SKM-1 (cell line): ENCODE data around the gene CPNE4.

ENCODE experiments used
- DNase-seq: peaks from one replicate; lab custom pipeline; 2025; ENCODE audit not compliant: unreplicated experiment; lab: John Stamatoyannopoulos, UW

The CPNE4 gene

GRCh38 chr3:131804565-131805133, 230.2 kb downstream of the CPNE4 start:
- DNase-seq: no peak

- no peak for DNase-seq
These were observed 231.7 kb downstream of the CPNE4 start for GRCh38 chr3:131803113-131803512.

- DNase-seq: no peak
These were observed 232.8 kb downstream of the CPNE4 start for GRCh38 chr3:131802029-131802428.

- DNase-seq: no peak
These were observed 233.2 kb downstream of the CPNE4 start for GRCh38 chr3:131801566-131801965.

- no peak for DNase-seq
These were observed 237.0 kb downstream of the CPNE4 start for GRCh38 chr3:131797776-131798175.

GRCh38 chr3:131796558-131797198, 238.1 kb downstream of the CPNE4 start:
- DNase-seq: no peak

- no peak for DNase-seq
These were observed 238.7 kb downstream of the CPNE4 start for GRCh38 chr3:131796111-131796510.

- DNase-seq: no peak
These were observed 239.3 kb downstream of the CPNE4 start for GRCh38 chr3:131795390-131796090.

- peak; percentile 32 for DNase-seq
These were observed 239.9 kb downstream of the CPNE4 start for GRCh38 chr3:131794766-131795388.

- no peak for DNase-seq
These were observed 240.9 kb downstream of the CPNE4 start for GRCh38 chr3:131793870-131794269.

GRCh38 chr3:131789188-131789587, 245.6 kb downstream of the CPNE4 start:
- no peak for DNase-seq

- DNase-seq: no peak
These were observed 248.4 kb downstream of the CPNE4 start for GRCh38 chr3:131786386-131786785.

- DNase-seq: no peak
These were observed 252.1 kb downstream of the CPNE4 start for GRCh38 chr3:131782751-131783150.

GRCh38 chr3:131778526-131778925, 256.3 kb downstream of the CPNE4 start:
- DNase-seq: no peak

GRCh38 chr3:131775650-131776049, 259.2 kb downstream of the CPNE4 start:
- no peak for DNase-seq

GRCh38 chr3:131772269-131773026, 262.4 kb downstream of the CPNE4 start:
- DNase-seq: no peak

GRCh38 chr3:131762981-131763564, 271.7 kb downstream of the CPNE4 start:
- DNase-seq: no peak

GRCh38 chr3:131756405-131756804, 278.4 kb downstream of the CPNE4 start:
- DNase-seq: no peak

GRCh38 chr3:131755380-131755779, 279.4 kb downstream of the CPNE4 start:
- DNase-seq: no peak

- DNase-seq: no peak
These were observed 284.6 kb downstream of the CPNE4 start for GRCh38 chr3:131750256-131750655.

- DNase-seq: no peak
These were observed 285.0 kb downstream of the CPNE4 start for GRCh38 chr3:131749826-131750225.
